G401 (cell line): ENCODE measurements around the gene SPSB4. TPM values are rescaled to one million over a fixed set of nuclear protein-coding genes. Genes with fewer than 3 reads are reported as not detected.
A peak's percentile ranks its signal among the peaks of the same experiment; 100 is the strongest.

Experiments used
- DNase-seq: peaks from one replicate; pipeline ENCODE4 v3.0.0-alpha.2; 2015; ENCODE audit warnings: low spot score
- in situ Hi-C: cut with HindIII; loops from 2 replicates; pipeline ENCODE4 v1.10.0; 2016; ENCODE audit warnings: low sequenced_read_pairs, mixed read lengths
- total RNA-seq: library from RNA; depleted of rRNA; stranded (reverse); fragments of >200 nt; shearing (Covaris generic); gene quantifications from 2 replicates; pipeline ENCODE4 v1.2.3, GENCODE V29; 2014

SPSB4 gene
- total RNA-seq, 1 experiment from 2014 or later, result 1.5 TPM

- no peak for DNase-seq
- in situ Hi-C loops, result no loop called here
Measured at GRCh38 chr3:141051443-141052200, 475 bp downstream of the SPSB4 start.

DNA sequence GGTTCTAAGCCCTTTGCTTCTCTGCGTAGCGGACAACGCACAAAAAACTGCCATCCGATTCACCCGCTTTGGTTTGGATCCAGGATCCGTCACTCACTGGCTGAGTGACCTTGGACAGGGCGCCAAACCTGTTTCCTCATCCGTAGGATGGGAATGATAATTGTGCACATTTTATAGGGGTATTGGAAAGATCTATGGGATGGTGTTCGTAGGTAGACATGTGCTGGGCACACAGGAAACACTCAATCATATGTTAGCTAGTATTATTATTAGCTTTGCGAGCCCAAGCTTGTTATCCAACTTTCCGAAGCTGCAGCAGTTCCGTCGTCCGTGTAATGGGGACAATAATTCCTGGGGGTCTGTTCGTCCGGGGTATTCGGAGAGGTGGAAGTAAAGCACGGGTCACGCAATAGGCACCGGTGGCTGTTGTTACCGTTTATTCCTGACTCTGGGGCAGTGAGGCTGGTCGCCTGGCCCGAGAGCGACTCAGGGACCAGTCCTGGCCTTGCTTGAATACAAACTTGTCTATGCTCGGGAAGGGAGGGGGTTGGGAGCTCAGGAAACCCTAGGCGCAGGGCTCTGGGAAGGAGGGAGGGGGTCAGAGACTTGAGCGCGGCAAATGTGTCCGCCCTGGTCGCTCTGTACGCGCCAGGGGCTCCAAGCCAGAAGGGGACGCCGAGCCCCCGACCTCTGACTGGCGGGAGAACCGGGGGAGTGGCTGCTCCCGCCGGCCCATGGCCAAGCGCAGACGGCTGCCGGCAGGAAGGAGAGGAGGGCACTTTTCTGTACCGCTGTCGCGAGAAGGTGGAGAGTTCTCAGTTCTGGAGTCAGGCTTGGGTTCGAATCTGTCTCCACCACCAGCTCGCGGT, 1.3 kb downstream of the SPSB4 start:
- in situ Hi-C loops, result no loop called here
- no peak for DNase-seq

- no peak for DNase-seq
- in situ Hi-C loops, result no loop called here
Measured at GRCh38 chr3:141055136-141055535, 4.0 kb downstream of the SPSB4 start.

- in situ Hi-C loops, result no loop called here
Measured at GRCh38 chr3:141055536-141056445, 4.6 kb downstream of the SPSB4 start.

GRCh38 chr3:141056751-141057171, 5.6 kb downstream of the SPSB4 start:
- in situ Hi-C loops, result no loop called here
- peak; percentile 20 for DNase-seq

More at GRCh38 chr3:141055536-141056445, 4.6 kb downstream of the SPSB4 start:
- DNase-seq, result no peak

- no peak for DNase-seq
- in situ Hi-C loops, result no loop called here
Measured at GRCh38 chr3:141057436-141057835, 6.3 kb downstream of the SPSB4 start.

DNA sequence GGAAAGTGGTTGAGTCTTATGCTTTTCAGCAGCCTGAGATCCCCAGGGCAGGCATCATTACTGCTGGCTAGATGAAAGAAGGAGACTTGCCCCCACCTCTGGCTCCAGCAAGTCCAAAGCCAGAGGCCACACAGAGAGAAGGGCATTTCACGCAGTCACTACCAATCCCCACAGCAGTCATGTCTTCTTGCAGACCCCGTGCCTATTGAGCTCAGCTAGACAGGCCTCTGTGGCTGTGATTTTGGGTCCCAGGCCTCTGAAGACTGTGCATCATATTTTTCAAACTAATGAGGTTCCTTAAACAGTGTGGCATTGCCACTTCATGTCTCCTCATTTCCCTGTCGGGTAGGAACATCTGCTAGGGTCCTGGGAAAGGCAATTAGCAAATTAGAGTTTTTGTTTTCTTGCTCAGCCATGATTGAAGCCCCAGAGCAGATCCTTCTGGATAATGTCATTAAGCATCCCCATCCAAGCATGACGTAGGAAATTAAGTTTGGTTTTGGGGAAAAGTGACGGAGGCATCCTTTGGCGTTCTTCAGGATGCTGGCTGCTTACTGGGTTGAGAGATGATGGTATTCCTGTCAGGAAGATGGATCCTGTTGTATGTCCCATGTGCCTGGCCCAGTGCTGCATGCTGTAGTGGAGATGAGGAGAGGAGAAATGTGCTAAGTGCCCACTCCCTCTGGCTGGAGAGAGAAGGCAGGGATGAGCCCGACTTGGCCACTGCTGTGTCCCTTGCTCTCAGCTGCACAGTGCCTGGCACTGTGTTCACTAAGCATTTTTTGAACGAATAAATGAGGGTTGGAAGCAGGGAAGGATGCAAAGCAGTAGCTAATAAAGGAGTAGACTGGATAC, 7.0 kb downstream of the SPSB4 start:
- in situ Hi-C loops, result no loop called here
- DNase-seq, result no peak

DNA sequence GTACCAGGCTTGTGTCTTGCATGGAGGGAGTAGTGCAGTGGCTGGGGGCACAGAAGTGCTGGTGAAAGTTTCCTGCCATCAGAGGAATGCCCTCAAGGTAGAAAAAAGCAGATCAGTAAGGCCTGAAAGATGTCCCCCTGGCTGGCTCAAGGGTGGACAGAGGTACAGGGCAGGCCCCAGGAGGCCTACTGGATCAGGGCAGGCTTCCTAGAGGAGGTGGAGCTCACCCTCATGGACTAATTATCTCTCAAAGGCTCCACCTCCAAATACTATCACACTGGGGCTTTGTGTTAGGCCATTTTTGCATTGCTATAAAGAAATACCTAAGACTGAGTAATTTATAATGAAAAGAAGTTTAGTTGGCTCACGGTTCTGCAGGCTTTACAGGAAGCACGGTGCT, 7.8 kb downstream of the SPSB4 start:
- DNase-seq, result no peak
- in situ Hi-C loops, result no loop called here

- no peak for DNase-seq
- in situ Hi-C loops, result no loop called here
Measured at GRCh38 chr3:141059816-141060215, 8.7 kb downstream of the SPSB4 start.

DNA sequence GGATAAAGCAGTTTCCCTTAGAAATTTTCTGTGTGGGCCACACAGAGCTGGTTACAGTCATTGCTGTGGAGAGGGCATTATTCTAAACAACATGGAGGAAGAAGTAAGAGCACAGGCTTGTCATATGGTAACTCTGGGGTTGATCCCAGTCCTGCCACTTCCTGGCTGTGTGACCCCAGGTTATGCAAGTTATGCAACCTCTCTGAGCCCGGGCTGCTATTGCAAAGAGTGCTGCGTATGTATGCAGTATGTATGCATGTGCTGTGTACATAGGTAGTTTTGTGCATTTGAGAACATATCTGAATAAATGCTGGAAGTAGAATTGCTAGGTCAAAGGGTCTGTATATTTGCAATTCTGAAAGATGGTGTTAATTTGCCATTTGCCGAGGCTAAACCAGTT, 9.2 kb downstream of the SPSB4 start:
- no peak for DNase-seq
- in situ Hi-C loops, result no loop called here

DNA sequence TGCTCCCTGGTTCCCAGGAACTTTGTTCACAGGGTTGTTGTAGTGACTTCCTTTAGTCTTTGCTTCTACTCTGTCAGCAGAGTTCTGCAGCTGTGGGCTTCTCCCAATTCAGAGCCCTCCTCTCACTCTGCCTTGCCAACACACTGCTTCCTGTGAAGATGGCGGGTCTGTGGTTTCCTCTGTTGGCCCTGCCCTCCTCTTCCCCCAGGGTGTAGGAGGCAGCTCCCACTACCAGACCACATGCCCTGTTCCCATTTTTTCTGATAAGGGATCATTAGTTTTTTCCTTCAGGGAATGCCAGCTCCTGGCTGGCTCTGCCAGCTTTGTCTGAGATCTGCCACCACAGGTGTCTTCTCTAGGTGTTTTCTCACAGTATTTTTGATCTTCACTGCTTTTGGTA, 12.7 kb downstream of the SPSB4 start:
- DNase-seq, result no peak
- in situ Hi-C loops, result no loop called here

GRCh38 chr3:141064255-141064926, 13.2 kb downstream of the SPSB4 start:
- in situ Hi-C loops, result no loop called here
- no peak for DNase-seq

- no peak for DNase-seq
- in situ Hi-C loops, result no loop called here
Measured at GRCh38 chr3:141065258-141065657, 14.1 kb downstream of the SPSB4 start.

DNA sequence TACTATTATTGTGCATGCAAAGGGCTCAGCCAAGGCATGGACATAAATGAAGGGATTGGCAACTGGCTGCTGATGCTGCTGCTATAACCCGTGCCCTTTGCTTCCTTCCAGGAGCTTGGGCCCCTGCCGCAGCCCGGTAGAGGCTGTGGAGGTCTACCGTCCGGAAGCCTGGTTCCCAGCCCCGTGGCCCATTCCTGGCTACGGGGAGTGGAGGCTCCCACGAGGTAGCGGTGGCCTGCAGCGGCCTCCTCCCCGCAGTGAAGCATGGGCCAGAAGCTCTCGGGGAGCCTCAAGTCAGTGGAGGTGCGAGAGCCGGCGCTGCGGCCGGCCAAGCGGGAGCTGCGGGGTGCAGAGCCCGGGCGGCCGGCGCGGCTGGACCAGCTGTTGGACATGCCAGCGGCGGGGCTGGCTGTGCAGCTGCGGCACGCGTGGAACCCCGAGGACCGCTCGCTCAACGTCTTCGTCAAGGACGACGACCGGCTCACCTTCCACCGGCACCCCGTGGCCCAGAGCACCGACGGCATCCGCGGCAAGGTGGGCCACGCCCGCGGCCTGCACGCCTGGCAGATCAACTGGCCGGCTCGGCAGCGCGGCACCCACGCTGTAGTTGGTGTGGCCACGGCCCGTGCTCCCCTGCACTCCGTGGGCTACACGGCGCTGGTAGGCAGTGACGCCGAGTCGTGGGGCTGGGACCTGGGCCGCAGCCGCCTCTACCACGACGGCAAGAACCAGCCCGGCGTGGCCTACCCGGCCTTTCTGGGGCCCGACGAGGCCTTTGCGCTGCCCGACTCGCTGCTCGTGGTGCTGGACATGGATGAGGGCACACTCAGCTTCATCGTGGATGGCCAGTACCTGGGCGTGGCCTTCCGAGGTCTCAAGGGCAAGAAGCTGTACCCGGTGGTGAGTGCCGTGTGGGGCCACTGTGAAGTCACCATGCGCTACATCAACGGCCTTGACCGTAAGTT, 15.0 kb downstream of the SPSB4 start:
- DNase-seq, result no peak
- in situ Hi-C loops, result no loop called here

DNA sequence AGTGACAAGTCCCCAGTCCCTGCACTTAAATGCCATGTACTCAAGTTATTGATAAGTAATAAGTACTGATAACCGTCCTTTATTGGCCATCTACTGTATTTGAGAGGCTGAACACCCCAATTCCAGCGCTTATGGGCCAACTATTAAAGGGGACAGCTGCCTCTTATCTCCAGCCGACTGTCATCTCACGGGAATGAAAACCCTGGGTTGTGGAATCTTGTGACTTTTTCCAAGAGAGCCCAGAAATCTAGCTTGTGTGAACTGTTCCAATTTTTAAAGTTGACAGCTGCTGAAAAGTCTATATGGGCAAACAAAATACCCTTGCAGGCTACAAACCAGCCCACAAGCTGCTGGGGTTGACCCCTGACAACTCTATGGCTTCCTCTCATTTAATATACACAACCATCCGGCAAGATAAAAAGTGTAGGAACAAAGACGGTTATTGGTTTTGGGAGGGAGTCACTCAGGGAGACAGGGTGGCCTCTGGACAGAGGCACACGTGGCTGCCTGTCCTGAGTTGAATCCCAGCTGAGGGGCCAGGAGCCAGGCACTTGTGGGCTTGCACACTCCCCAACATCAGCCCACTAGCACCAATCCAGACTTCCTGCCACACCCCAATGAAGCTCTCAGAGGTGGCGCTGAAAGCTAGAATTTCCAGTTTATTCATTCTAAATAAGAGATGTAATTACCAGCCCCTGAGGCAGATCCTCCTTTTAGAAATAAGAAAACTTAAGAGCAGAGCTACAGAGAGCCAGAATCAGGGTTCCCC, 16.2 kb downstream of the SPSB4 start:
- in situ Hi-C loops, result no loop called here
- DNase-seq, result no peak

- no peak for DNase-seq
- in situ Hi-C loops, result no loop called here
Measured at GRCh38 chr3:141070229-141070628, 19.1 kb downstream of the SPSB4 start.
